Keratinocyte (primary cell): ENCODE data around the gene TMEM259.

ENCODE experiments used
- CTCF ChIP-seq, 3 experiments: IDR thresholded peaks in 1 of 3; conservative IDR thresholded peaks in 1 of 3; optimal IDR thresholded peaks in 1 of 3; 2 replicates in 2 of 3; 3 replicates in 1 of 3; pipeline versions ENCODE3 to v1.5.1; 2011; ENCODE audit warnings: low read length in 3 of 3, mild to moderate bottlenecking in 3 of 3, moderate library complexity in 2 of 3, control low read depth in 1 of 3, inconsistent platforms in 1 of 3; ENCODE audit not compliant: insufficient read depth in 2 of 3; ENCODE audit errors: extremely low read depth in 1 of 3
- EZH2 ChIP-seq: IDR thresholded peaks from one replicate; pipeline ENCODE4 v1.6.1; 2012; ENCODE audit warnings: inconsistent platforms, mild to moderate bottlenecking, low read length, moderate library complexity

GRCh38 chr19:988510-988909, 32.4 kb downstream of the TMEM259 start:
- TF ChIP-seq CTCF (optimal IDR thresholded peaks at IDR 0.05 in 1 of 3, IDR thresholded peaks at IDR 0.05 in 1 of 3, conservative IDR thresholded peaks at IDR 0.05 in 1 of 3; ENCODE audit: extremely low read depth in 1 of 3, insufficient read depth in 2 of 3, low read length in 3 of 3), result no peak
- TF ChIP-seq EZH2, result no peak
